CD4-positive, alpha-beta T cell treated with Interleukin-21 for 1 hour (primary cell): ENCODE results near the gene SSPN.

Source experiments
- DNase-seq: peaks from one replicate; pipeline ENCODE4 v3.0.0-alpha.2; 2020

The SSPN gene

DNA sequence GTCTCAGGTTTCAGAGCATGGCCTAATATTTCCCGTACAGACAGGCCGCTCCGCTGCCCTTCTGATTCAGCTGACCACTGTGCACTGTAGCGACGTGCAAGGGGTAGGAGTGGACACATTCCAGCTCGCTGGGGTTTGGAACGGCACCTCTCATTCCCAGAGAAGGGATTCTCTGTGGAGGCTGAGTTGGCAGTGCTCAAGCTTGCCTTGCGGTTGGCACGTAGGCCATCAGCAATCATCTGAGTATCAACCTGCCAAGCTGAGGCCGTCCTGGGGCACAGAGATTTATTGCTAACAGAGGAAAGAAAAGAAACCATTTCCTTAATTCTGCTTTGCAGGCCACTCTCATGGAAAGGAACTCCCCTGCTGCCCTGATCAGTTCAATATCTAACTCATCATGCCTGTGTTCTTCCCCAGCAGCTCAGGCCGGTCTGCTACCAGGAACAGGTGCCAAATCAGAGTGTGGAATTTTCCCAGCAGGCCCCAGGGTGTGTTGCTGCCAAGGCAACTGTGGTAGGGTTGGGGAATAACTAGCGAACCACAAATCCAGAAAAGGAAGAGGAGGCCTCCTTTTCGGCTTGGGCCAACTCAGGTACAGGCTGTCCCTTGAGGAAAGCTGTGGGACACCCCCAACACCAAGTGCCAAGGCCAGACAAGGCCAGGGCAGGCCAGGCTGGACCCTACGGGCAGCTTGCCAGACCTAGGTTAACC is 92.5 kb downstream of the SSPN start:
- no peak for DNase-seq

DNA sequence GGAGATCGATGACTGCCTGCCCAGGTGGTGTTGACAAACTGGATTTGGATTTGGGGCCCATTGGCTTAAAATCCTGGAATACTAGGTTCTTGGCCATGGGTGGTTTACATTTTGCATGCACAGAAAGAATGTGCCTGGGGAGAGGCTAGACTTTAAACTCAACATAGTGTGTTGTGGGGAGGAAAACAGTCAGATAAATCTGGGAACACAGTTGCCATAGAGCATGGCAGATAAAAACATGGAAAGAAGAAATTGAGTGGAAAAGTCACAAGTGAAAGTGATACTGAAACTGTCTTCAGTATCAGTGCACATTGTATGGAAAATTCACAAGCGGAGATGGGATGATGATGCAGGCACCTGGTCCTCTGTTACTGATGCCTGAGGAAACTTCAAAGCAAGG is 95.2 kb downstream of the SSPN start:
- DNase-seq = no peak

DNA sequence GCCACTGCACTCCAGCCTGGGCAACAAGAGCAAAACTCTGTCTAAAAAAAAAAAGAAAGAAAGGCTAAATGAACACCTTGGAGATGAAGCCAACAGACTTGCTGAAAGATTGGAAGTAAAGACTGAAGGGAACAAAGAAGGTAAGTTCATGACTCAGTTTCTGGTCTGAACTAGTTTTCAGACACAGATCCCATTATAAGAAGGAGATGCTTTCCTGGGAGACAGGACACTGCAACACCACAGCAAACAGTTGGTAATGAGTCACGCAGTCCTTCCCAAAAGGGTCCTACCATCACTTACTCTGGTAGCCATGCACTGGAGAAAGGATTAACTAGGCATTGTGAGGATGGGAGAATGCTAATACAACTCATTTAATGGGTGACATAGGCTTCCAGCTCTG is 97.2 kb downstream of the SSPN start:
- DNase-seq = no peak

DNA sequence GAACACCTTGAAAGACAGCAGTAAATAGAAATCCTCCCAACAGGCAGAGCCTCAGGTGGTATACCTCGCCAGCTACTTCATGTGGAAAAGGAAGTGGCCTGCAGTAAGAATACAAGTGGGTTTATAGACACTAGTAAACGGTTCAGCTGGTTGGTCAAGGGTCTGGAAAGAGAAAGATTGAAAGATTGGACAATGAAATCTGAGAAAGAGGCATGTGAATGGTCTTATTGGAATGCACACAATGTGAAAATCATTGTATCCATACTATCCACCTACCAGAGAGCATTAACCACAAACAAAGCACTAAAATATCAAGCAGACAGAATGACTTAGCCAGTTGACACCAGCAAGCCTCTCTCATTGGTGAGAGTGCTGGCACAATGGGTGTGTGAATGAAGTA is 98.2 kb downstream of the SSPN start:
- no peak for DNase-seq

DNA sequence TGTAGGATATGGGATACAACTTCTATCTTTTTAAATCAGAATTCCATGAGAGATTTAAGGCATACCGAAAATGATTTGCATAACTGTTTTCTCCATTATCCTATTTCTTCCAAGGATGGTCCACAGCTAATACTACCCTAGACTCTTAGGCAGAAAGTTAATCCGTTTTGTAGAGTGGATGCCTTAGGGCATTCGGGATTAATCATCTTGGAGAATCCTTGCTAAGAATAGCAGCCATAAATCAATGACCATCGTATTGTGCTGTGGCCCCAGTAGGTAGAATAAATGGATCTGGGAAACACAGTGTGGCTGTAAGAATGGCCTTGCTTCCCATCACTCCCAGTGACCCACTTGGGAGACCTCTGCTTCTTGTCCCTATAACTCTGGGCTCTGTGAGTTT is 99.6 kb downstream of the SSPN start:
- DNase-seq = no peak

DNA sequence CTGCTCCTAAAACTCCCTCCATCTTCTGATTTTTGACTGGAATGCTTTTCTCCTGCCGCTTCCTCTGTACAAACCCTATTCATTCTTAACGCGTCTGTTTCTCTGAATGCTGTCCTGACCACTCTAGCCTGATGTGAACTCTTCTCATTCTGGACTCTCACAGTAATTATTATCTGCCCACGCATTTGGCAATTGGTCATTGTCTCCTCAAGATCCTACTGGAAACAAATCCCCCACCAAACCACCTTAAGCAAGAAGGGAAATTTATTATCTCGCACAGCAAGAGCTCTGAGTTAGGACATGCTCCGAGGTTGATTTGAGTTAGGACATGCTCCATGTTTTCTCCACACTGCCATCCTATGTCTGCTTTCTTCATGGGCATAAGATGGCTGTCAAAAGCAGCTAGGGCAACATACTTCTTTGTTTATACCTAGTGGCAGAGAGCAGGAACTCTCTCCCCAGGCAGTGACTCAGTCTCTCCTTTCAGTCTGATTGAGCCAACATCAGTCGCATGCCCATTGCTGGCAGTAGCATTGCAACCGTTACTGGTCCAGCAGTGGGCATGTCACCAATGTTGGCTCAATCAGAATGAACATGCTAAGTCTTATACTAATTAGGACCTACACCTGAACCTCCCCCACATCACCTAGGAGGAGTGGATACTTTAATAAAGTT is 102.2 kb downstream of the SSPN start:
- no peak for DNase-seq

DNA sequence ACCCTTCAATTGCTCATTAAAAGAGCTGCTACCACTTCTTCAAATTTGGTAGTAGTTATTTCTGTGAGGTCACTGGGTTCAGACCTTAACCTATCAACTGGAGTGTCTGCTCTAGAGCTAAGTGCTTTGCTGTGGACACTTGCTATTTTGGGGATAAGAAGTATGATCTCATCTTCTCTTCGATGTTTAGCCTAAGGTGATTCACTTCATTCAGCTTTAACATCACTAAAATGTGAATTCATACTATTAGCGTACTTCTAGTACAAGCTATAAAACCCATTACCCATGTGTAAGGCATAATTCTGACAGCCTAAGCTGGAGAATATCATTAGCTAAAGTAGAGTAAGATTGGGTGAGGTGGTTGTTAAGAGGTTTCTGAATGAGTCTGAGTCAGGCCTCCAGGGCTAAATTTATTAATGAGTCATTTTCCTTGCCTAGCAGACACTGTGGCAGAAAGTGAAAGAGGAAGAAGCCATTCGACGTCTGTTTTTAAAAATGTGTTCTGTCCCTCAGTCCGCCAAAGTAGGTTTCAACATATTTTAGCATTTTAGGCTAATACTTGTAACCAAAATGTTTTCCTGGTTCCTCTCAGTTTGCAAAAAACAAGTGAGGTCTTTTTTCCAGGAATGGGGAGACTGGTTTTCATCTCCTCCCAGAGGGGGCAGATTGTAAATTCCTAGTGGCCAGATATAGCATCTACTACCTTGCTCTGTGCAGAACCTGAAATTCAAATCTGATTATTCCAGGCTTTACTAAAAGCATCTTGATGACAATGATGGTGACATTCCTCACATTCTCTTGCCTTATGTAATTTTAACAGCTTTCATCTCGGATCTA is 103.6 kb downstream of the SSPN start:
- DNase-seq = peak; percentile 38

DNA sequence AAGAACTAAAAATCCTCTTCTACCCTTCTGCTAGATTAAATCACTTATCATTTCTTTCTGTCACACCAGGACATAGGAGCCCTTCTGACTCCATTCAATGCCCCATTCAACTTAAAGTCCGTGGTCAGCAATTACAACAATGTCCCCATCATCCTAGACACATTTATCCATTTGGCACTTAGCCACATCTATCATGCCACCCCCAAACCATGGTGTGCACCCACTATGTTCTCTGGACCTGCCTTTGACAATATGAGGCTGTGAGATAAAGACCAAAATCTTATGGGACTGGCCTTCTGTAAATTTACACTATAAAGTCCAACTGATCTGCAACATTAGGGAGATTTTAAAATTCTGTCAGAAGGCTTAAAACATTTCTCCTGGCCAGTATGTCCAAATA is 104.4 kb downstream of the SSPN start:
- no peak for DNase-seq
